SK-N-MC (cell line): ENCODE measurements around the gene NPY4R2.
"Not testable (repeated sequence)": the region's sequence is repeated elsewhere in the genome, so short reads cannot be mapped to it uniquely, and the experiment has no call there.

Experiments
- EZH2 ChIP-seq: fragments of 200-600 bp; sonication (generic); IDR thresholded peaks from one replicate; pipeline ENCODE4 v1.6.1; 2017; ENCODE audit warnings: antibody characterized with exemption
- FOXP2 ChIP-seq: optimal IDR thresholded peaks from 2 replicates; pipeline ENCODE3; 2011; ENCODE audit warnings: mild to moderate bottlenecking, moderate library complexity; ENCODE audit not compliant: insufficient read depth; ENCODE audit errors: extremely low read length, control extremely low read depth
- POLR2AphosphoS5 ChIP-seq: IDR thresholded peaks from 2 replicates; pipeline ENCODE4 v1.6.1; 2012; ENCODE audit warnings: mild to moderate bottlenecking, low read depth, low read length, borderline replicate concordance

GRCh38 chr10:47960699-47961098, 42.2 kb downstream of the NPY4R2 start:
- not testable (repeated sequence) for TF ChIP-seq EZH2, POLR2AphosphoS5, FOXP2
